ENCODE measurements around the gene LPIN1.
"Not testable (repeated sequence)": the region's sequence is repeated elsewhere in the genome, so short reads cannot be mapped to it uniquely, and the experiment has no call there.

LPIN1 gene

DNA sequence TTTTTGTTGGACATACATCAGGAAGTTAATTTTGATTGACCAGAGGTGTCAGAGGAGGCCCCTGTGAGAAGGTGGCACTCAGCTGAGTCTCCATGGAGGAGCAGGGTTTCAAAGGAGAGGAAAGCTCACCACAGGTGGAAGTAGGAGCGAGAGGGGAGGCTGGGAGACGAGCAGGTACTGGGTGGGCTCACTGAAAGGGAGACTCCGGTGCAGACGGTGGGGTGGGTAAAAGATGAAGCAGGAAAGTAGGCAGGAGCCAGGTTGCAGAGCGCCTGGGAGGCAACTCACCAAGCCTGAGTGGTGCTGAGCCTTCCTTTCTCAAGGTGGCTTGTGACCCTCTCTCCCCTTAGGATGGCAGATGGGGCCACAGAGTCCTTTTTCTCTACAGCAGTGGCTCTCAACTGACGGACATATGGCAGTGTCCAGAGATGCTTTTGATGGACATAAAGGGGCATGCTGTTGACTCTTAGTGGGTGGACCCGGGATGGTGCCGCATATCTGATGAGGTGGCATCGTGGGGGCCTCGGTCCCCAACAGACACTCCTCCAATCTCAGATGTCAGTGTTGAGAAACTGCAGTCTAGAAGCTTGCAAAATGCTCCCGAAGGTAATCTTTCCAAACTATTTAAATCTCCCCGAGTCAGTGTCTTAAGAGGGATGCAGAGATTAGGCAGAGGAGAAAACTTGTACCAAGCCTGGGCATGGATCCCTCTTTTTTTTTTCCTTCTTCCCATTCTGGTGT, 64.0 kb downstream of the LPIN1 start:
- no peak for DNase-seq (ENCODE audit: low read depth in 2 of 2)

DNA sequence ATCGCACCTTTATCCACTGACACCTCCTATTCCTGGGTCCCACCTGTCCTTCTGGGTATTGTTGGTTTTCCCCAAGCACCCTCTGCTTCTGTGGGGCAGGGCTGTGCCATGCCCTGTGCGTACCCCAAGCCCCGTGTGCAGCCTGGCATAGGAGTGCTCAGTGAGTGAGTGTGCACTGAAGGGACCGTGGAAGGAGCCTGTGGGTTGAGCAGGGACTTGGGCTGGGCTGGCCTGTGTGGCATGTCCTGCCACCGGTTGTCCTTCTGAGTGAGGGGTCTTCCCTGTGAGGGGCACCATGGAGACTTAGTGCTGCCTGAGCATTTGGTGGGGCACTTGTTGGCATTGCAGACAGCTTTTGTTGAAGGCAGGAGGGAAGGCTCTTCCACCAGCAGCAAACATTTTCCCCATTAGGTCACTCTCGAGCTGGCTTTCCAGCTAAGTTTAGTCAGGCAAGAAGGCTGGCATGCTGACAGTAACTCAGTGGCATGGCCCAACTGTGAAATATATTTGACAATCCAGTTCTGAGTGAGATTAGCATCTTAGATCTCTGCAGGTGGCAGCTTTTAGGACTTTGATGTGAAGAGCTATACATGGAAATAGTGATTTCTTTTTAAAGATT, 64.7 kb downstream of the LPIN1 start:
- no peak for DNase-seq (ENCODE audit: low read depth in 2 of 2)

DNA sequence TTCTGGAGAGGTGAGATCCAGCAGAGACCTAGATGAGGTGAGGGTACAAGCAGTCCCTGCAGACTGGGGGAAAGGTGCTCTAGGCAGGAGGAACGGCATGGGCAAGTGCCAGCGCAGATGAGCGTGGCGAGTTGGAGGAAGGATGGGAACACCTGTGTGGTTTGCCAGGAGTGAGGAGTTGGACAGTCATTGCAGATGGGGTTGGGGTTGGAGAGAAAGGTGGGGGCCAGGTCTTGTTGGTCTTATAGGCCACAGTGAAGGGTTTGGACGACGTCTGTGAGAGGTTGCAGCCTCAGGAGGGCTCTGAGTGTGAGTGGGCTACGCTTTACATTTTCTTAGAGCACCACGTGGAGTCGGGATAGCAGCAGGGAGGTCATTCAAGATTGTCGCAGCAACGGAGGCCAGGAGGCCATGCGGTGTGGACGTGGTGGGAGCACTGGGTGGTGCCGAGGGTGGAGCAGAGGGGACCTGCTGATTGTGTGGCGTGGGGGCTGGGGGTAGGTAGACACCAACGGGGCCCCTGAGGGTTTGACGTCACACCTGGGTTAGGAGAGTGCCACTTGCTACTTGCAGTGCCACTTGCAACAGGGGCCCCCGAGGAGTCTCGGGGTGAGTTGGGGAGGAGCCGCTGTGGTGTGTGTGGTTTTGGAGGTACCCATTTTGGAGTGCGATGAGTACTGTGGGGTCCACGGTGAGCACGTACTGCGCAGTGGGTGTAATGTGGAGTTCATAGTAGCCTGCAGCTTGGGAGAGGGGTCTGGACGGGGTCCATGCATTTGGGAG, 66.2 kb downstream of the LPIN1 start:
- DNase-seq (ENCODE audit: low read depth in 2 of 2): no peak

DNA sequence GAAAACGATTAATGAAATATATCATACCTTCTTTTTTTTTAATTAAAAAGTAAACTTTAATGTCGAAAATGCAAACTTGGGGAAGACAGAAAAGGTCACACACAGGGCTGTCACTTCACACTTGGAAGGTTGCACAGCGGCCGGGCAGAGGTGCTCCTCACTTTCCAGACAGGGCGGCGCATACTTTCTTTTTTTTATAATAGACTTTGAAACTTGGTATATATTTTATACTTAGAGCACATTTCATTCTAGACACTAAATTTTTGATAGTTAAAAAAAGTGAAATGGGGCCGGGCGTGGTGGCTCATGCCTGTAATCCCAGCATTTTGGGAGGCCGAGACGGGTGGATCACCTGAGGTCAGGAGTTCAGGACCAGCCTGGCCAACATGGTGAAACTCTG, 66.9 kb downstream of the LPIN1 start:
- DNase-seq (ENCODE audit: low read depth in 2 of 2): not testable (repeated sequence)

DNA sequence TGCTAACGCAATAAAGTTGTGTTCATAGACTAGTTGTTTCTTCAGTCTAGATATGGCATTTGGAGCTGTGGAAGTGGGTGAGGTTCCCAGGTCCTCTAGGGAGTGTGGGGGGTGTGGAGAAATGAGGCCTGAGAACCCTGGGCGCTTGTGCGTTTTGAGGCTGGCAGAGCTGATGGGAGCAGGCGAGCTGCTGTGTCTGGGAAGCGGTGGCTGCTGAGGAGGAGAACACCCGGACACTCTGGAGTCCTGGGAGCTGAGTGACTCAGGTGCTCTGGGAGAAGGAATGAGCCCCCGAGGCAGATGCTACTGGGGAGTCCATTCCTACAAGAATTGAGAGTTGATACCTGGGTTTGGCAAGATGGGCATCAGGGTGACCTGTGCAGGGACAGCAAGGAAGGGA, 67.5 kb downstream of the LPIN1 start:
- DNase-seq (ENCODE audit: low read depth in 2 of 2): no peak

DNA sequence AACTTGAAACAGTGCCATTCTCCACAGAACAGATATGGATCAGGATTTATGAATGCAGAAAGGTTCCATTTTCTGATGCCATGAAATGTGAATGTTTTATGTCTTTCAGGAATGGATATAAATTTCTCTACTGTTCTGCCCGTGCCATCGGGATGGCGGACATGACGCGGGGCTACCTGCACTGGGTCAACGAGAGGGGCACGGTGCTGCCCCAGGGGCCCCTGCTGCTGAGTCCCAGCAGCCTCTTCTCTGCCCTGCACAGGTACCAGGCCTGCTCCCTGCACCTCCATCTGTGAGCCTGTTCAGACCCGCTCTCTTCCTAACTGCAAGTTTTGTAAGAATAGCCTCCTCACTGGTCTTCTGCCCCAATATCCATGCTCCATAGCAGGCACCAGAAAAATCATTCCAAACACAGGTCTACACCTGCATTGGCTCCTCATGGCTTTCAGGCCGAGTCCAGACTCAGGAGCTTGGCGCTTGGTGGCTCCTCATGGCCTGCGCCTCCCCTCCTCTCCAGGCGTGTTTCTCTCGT, 68.6 kb downstream of the LPIN1 start:
- DNase-seq (ENCODE audit: low read depth in 2 of 2): no peak

DNA sequence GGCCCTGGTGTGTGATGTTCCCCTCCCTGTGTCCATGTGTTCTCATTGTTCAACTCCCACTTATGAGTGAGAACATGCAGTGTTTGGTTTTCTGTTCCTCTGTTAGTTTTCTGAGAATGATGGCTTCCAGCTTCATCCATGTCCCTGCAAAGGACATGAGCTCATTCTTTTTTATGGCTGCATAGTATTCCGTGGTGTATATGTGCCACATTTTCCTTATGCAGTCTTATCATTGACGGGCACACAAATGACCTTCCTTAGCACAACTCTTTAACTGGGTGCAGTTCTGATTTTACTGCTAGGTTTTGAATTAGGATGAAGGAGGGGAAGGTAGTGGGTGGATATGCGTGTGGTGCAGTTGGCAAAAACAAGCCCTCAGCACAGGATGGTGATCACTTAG, 70.5 kb downstream of the LPIN1 start:
- not testable (repeated sequence) for DNase-seq (ENCODE audit: low read depth in 2 of 2)

DNA sequence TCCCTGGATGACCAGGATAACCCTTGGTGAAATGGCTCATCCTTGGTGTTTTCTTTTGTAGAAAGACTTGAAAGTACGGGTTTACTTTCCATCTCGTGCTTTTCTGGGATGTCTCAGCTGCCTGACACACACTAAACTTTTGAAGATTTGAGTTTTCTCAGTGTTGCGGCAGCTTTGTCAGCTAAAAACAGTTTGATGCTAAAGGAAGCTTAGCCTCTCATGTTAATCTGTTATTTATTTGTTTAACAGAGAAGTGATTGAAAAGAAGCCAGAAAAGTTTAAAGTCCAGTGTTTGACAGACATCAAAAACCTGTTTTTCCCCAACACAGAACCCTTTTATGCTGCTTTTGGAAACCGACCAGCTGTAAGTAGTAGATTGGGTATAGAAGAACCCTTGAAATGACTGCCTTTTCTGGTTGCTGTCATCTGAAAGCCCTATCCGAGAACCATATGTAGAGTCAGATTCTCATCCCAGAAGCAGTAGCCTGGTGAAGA, 72.8 kb downstream of the LPIN1 start:
- no peak for DNase-seq (ENCODE audit: low read depth in 2 of 2)

DNA sequence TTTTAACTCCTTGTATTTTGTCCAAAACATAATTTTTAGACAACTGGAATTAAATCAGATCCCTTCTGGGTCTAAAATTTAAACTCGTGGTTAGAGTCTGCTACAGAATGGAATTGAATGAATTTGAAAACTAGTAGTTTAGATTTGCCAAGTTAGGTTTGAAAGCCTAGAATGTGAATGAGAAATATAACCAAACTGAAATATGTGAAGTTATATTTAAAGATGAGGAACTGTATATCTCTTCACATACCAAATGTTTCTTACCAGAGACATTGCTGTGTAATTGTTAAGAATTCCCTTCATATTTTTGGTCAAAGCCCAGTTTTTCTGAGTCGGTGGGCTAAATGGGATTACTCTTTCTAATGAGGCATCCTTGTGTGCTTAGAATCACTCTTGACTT, 74.2 kb downstream of the LPIN1 start:
- DNase-seq (ENCODE audit: low read depth in 2 of 2): no peak

DNA sequence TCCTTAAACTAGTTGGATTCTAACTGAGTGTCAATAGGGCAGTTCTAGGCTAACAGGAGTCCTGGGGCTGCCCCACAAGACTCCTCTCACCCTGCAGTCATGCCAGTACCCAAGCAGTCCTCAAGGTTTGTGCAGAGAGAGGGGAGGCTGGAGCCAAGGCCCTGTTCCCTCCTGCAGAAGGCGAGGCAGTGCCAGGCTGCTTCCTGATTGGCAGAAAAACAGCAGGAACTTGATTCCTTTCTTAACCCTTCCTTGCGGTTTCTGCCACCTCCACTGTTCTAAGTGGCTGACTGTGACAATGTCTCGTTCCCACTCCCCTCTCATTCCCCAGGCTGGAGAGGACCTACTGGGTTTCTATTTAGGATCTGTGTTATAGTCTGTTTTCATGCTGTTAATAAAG, 75.3 kb downstream of the LPIN1 start:
- DNase-seq (ENCODE audit: low read depth in 2 of 2): no peak

DNA sequence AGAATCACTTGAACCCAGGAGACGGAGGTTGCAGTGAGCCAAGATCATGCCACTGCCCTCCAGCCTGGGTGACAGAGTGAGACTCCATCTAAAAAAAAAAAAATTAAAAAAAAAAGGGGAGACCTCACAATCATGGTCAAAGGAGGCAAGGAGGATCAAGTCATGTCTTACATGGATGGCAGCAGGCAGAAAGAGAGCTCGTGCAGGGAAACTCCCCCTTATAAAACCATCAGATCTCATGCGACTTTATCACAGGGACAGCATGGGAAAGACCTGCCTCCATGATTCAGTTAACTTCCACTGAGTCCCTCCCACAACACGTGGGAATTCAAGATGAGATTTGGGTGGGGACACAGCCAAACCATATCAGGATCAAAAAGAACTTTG, 75.9 kb downstream of the LPIN1 start:
- not testable (repeated sequence) for DNase-seq (ENCODE audit: low read depth in 2 of 2)

DNA sequence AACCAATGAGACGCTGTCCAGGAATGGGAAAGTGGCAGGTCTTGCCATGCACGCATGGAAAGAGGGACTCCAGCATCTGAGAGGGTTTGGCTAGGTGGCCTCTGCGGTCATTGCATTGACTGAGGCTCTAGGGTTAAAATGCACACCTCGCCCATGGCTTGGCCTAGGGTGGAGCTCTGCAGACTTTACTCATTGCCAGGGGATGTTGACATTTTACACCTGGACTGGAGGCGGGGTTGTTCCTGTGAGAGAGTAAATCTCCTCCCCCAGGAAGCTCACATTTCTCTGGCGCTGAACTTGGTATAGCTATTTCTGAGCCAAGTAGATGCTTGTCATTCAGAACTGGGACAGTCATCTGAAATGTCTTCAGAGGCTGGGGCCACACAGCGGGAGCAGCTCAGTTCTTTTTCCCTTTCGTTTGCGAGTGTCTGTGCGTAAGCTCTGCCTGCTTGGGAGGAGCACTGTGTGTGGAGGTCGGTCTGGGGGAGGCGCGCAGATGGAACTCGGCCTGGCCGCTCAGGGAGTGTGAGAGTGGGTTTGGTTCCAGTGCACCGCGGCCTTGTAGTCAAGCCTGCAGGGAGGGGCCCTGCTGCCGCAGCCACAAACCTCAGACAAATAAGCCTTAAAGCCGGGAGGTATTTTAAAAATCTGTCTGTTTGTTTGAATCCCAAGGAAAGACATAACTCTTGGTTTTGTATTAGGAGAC, 76.5 kb downstream of the LPIN1 start:
- no peak for DNase-seq (ENCODE audit: low read depth in 2 of 2)

DNA sequence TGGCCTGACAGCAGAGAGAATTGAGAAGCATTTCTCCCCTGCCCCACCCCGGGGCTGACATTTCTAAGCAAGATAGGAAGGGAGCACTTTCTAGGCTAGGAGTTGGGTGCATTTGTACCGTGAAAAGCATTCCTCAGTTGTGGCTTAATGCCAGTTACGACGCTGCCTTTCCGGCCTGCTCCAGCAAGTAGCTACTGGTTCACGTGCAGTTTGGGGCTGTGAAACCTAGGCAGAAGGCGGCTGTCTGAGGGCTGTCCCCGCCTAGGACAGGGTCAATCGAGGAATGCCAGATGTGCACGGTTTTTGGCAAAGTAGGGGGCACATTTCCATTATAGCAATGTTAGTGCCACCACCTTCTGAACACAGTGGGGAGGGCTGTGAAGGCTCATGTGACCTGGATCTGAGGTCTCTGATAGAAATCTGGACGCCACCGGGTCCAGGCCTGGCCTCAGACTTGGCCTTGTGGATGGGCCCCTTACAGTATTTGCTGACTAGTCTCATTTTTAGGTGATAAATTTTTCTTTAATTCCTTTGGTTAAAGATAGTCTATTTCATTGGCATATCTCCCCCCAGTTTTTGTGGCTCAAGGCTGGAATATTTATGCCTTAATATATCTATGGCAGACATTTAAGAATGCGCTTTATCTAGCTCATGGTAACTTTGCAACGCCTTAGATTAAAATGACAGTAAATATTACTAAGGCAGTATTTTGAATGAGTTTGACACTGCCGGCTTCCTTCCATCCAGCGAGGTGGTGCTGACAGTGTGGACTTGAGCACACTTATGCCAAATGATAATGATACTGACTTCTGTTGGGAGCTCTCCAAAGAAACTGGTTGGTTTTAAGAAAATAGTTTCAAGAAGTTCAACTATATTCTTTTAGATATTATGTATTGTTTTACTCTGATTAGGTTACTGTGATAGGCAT, 78.7 kb downstream of the LPIN1 start:
- DNase-seq (ENCODE audit: low read depth in 2 of 2): no peak

DNA sequence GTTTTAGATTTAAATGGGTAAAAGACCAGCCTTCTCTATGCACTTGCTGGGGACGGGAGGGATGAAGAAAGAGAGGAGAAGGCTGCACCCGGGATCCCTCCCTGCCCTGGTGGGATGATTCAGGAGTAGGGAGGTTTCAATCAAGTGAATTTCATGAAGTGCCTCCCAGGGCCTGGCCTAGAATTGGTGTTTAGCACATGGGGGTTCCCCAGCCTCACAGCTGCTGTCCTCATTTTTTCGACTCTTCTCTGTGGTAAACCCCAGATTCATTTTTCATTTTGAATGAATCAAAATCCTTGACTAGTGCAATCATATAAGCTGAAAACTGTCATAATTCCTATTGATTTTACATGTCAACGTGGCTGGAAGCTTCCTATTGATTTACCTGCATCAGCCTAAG, 81.1 kb downstream of the LPIN1 start:
- peak in 1 of 2 experiments; percentile 31 for DNase-seq (ENCODE audit: low read depth in 2 of 2)

DNA sequence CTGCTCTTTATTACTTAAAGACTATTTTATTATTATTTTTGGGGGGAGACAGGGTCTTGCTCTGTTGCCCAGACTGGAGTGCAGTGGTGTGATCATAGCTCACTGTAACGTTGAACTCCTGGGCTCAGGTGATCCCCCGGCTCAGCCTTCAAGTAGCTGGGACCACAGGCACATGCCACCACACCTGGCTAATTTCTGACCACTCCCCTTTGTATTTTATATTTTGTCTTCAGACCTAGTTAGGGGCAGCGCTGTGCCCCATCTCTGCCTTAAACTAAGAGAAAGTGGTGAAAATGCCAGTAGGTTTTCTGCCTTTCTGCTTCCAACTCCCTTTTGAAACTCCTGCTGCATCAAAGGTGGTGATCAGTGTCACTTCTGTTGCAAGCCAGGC, 82.5 kb downstream of the LPIN1 start:
- no peak for DNase-seq (ENCODE audit: low read depth in 2 of 2)

DNA sequence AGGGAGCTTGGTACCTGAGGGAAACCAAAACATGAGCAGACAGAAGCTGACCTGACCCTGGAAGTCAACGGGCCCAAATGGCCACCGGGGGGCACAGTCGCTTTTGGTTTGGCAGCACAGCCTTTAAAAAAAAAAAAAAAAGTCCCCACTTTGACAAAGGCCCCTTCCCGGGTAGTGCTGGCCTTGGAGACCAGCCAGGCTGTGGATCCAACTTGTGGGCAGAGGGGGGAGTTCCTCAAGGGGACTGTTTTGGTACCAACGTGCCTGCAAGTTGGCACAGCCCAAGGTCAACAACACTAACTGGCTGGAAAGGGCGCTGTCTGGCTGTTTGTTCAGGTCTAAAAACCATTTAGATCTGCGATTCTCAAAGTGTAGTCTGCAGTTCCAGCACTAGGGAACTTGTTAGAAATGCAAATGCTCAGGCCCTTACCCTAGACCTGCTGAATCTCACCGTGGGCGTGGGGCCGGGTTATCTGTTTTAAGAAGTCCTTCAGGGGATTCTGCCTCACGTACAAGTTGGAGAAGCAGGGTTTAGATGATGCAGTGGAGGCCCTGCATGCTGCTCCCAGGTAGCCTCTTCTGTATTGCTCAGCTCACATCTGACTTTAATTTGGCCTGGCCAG, 83.0 kb downstream of the LPIN1 start:
- peak; percentile 18 to 44 for DNase-seq (ENCODE audit: low read depth in 2 of 2)

DNA sequence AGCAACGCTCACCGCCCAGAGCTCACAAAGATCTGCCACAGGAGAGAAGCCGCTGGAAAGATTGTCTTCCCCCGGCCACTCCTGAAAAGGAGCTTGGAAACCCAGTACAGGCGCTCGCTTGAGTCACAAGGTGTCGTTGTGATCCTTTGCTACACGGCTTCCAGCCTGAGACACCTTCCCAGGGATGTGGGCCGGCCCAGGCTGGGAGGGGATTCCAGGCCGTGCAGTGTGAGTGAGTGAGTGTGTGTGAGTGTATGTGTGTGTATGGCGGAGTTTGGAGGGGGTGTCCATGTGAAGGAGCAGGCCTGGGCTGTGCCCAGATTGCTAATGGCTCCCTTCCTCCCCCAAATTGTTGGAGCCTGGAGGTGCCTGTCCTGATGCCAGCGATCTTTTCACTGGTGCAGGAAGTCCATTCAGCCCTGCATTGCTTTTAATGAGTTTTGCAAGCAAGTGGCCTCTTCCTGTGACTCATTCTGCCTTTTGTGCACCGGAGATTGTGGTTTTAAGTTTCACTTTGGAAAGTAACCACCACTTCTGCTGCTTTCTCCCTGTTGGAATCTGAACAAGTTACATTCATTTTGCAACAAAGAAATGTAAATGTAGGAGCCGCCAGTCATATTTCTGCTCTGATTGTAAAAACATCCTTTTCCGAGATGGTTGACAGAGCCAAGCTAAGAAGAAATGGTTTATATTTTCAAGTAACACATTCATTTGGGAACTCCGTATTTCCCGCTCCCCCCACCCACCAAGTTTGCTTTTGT, 83.7 kb downstream of the LPIN1 start:
- peak; percentile 25 to 46 for DNase-seq (ENCODE audit: low read depth in 2 of 2)

DNA sequence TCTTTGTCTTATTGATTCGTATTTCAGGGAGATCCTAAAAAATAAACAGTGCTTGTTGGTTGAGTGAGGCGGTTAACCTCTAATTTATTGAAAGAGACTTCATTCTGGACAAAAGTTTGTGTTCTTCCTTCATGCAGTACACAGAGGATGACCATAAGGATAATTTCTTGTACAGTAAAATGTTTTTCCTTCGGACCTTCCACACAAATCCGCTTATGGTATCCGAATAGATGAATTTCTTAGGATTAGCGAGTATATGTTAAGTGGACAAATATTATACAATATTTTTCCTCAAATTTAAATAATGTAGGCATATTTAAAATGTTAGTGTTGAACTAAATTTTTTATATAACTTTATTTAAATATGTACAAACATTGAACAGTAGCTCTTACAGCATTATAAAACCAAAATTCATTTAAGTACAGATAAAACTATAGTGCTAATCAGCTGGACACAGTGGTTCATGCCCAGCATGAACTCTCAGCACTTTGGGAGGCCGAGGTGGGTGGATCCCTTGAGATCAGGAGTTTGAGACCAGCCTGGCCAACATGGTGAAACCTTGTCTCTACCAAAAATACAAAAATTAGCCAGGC, 84.4 kb downstream of the LPIN1 start:
- no peak for DNase-seq (ENCODE audit: low read depth in 2 of 2)

DNA sequence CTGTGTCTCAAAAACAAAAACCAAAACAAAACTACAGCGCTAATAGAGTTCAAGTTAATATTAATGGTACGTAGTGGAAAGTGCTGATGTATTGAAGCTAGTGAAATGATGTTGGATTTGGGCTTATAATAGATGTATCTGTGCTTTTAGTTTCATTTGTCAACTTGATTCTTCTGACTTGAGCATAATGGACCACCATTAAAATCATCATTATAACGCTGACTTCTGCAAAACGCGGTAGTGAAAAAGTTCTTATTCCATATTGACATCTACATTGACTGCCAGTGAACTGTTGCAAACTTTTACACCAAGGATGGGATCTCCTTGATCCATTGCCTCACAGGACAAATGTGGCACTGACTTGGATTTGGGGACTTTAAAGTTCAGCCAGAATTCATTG, 85.0 kb downstream of the LPIN1 start:
- no peak for DNase-seq (ENCODE audit: low read depth in 2 of 2)

Data from stimulated activated CD4-positive, alpha-beta T cell treated with anti-CD3 and anti-CD28 coated beads, Interleukin-12 subunit alpha, Interleukin-12 subunit beta, amount 100 ng/mL, for 24 hours (primary cell).